ENCODE measurements around the gene CADM1. TPM values are rescaled to one million over a fixed set of nuclear protein-coding genes. Genes with fewer than 3 reads are reported as not detected.

Gene CADM1
- total RNA-seq, 2 experiments from 2014 or later, result 59.7 to 89.7 TPM

DNA sequence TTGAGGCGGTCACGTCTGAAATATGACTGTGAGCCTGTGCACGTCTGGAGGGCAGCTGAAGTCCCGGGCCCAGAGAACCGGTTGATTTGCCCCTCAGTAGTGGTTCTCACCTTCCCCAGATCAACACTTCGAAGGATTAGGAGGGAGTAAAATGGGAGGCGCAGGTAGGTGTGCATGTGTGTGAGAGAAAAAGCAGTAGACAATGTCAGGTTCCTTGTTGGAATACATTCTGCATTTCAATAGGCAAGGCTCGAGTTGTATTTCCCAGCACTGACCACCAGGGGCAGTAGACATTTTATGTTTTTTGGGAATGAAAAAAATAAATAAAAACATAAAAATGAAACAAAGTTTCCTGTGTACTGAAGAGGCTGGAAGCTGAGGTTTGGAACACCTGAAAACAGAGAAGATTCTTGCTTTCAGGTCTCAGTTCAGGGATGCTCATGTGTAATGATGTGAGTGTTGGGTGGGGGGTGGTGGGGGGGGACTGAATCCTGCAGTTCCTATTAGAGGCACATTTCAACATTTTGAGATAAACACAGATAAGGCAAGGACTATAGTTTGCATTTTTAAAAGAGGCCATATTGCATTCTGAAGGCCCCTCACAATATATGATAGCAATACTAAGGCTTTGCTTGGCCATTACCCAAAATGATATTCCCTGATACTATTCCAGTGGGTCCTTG, 333.9 kb downstream of the CADM1 start:
- no peak overlapping the region for H3K4me3 ChIP-seq (ENCODE audit: low read depth, low read length, poor library complexity, severe bottlenecking)
- H3K27ac ChIP-seq (ENCODE audit: low read depth, low read length, poor library complexity, severe bottlenecking), result no peak overlapping the region
- no peak overlapping the region for H2AFZ ChIP-seq (ENCODE audit: low read length)
- ChIA-PET CTCF (ENCODE audit: unreplicated experiment) (no interaction called here), POLR2A (no interaction called here)
- H4K20me1 ChIP-seq (ENCODE audit: insufficient read depth, low read length), result 0 out of 2 replicates have a peak, but pooled peaks cover 3% of the 10 kb centered on the region
- TF ChIP-seq EZH2phosphoT487 (IDR thresholded peaks at IDR 0.05; ENCODE audit: borderline replicate concordance, low read depth, low read length), result no peak
- TF ChIP-seq, protein P1, sequence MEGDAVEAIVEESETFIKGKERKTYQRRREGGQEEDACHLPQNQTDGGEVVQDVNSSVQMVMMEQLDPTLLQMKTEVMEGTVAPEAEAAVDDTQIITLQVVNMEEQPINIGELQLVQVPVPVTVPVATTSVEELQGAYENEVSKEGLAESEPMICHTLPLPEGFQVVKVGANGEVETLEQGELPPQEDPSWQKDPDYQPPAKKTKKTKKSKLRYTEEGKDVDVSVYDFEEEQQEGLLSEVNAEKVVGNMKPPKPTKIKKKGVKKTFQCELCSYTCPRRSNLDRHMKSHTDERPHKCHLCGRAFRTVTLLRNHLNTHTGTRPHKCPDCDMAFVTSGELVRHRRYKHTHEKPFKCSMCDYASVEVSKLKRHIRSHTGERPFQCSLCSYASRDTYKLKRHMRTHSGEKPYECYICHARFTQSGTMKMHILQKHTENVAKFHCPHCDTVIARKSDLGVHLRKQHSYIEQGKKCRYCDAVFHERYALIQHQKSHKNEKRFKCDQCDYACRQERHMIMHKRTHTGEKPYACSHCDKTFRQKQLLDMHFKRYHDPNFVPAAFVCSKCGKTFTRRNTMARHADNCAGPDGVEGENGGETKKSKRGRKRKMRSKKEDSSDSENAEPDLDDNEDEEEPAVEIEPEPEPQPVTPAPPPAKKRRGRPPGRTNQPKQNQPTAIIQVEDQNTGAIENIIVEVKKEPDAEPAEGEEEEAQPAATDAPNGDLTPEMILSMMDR (conservative IDR thresholded peaks at IDR 0.05; ENCODE audit: low read length), result peak; percentile 90
- H3K9me3 ChIP-seq (ENCODE audit: low read length), result no peaks in the 10 kb centered on the region
- BruUV-seq (replicated peaks), result no TSS peak
- H3K9me2 ChIP-seq (ENCODE audit: insufficient read depth, low read length), result no peaks in the 10 kb centered on the region
- no peaks in the 10 kb centered on the region for H3K4me1 ChIP-seq (ENCODE audit: insufficient read depth, low read length, poor library complexity, severe bottlenecking)
- DNase-seq (ENCODE audit: low spot score), result peak; percentile 56
- no peak overlapping the region for H3K4me2 ChIP-seq (ENCODE audit: low read length)
- no peaks in the 10 kb centered on the region for H3K79me2 ChIP-seq (ENCODE audit: insufficient read depth, low read depth, low read length)
- H3K36me3 ChIP-seq (ENCODE audit: insufficient read depth, low read length), result no peaks in the 10 kb centered on the region
- intact Hi-C loops (cut with micrococcal nuclease; ENCODE audit: unreplicated experiment), result loop anchor here (5.0 kb wide), 1 partner anchor 152 kb away; no protein-coding TSS in a partner anchor

DNA sequence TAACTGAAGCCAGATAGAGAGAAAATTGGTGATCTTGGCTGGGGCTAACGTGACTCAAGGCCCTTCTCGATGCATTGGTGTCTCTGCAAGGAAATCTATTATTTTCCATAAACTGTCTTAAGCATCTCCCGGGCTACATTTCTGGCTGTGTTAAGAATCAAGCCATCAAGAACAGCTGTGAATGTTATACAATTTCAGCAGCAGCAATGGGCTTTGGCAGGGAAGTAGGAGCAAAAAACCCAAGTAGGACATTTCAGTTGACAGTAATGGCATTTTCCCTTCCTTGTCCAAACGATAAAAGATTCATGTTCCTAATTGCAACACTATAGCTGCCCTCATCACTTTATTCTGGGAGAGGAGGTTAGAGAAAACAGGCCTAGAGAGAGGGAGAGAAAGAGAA, 335.0 kb downstream of the CADM1 start:
- intact Hi-C loops (cut with micrococcal nuclease; ENCODE audit: unreplicated experiment), result no loop called here
- no TSS peak for BruUV-seq (replicated peaks)
- H3K27ac ChIP-seq (ENCODE audit: low read depth, low read length, poor library complexity, severe bottlenecking), result no peak overlapping the region
- H3K4me2 ChIP-seq (ENCODE audit: low read length), result no peak overlapping the region
- H3K36me3 ChIP-seq (ENCODE audit: insufficient read depth, low read length), result no peaks in the 10 kb centered on the region
- CTCF ChIA-PET (ENCODE audit: unreplicated experiment), result no interaction called here
- POLR2A ChIA-PET, result no interaction called here
- no peaks in the 10 kb centered on the region for H3K9me3 ChIP-seq (ENCODE audit: low read length)
- H3K4me3 ChIP-seq (ENCODE audit: low read depth, low read length, poor library complexity, severe bottlenecking), result no peak overlapping the region
- no peaks in the 10 kb centered on the region for H3K9me2 ChIP-seq (ENCODE audit: insufficient read depth, low read length)
- H4K20me1 ChIP-seq (ENCODE audit: insufficient read depth, low read length), result 0 out of 2 replicates have a peak, but pooled peaks cover 3% of the 10 kb centered on the region
- no peak for TF ChIP-seq EZH2phosphoT487 (IDR thresholded peaks at IDR 0.05; ENCODE audit: borderline replicate concordance, low read depth, low read length)
- TF ChIP-seq, protein P1 (conservative IDR thresholded peaks at IDR 0.05; ENCODE audit: low read length), result no peak
- no peaks in the 10 kb centered on the region for H3K79me2 ChIP-seq (ENCODE audit: insufficient read depth, low read depth, low read length)
- no peaks in the 10 kb centered on the region for H3K4me1 ChIP-seq (ENCODE audit: insufficient read depth, low read length, poor library complexity, severe bottlenecking)
- H2AFZ ChIP-seq (ENCODE audit: low read length), result no peak overlapping the region
- DNase-seq (ENCODE audit: low spot score), result no peak

DNA sequence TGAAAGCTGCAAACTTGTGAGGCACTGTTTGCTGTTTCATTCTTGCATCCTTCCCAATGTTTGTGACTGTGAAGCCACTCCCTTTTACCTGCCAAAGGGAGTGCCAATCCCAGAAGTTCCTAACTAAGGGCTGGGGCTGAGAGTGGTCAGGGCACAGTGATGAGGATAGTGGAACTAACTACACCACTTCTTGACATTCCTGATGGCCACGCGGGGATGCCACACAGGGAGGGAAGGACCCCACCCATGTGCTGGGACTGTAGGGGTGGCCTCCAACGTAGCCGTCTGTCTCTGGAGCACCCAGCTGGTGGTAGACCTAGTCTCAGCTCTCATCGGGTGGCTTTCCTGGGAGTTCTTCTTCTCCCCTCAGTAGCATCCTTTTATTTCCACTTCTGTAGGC, 335.5 kb downstream of the CADM1 start:
- H2AFZ ChIP-seq (ENCODE audit: low read length), result no peak overlapping the region

More for the DNA sequence above, 335.5 kb downstream of the CADM1 start:
- H3K79me2 ChIP-seq (ENCODE audit: insufficient read depth, low read depth, low read length), result no peaks in the 10 kb centered on the region
- DNase-seq (ENCODE audit: low spot score), result no peak
- H3K4me1 ChIP-seq (ENCODE audit: insufficient read depth, low read length, poor library complexity, severe bottlenecking), result no peaks in the 10 kb centered on the region
- no peak overlapping the region for H3K4me3 ChIP-seq (ENCODE audit: low read depth, low read length, poor library complexity, severe bottlenecking)
- no peak overlapping the region for H3K27ac ChIP-seq (ENCODE audit: low read depth, low read length, poor library complexity, severe bottlenecking)
- 0 out of 2 replicates have a peak, but pooled peaks cover 3% of the 10 kb centered on the region for H4K20me1 ChIP-seq (ENCODE audit: insufficient read depth, low read length)
- BruUV-seq (replicated peaks), result no TSS peak
- intact Hi-C loops (cut with micrococcal nuclease; ENCODE audit: unreplicated experiment), result no loop called here
- H3K4me2 ChIP-seq (ENCODE audit: low read length), result no peak overlapping the region
- no peaks in the 10 kb centered on the region for H3K9me3 ChIP-seq (ENCODE audit: low read length)
- POLR2A ChIA-PET, result no interaction called here
- H3K9me2 ChIP-seq (ENCODE audit: insufficient read depth, low read length), result no peaks in the 10 kb centered on the region
- CTCF ChIA-PET (ENCODE audit: unreplicated experiment), result no interaction called here
- TF ChIP-seq, protein P1 (conservative IDR thresholded peaks at IDR 0.05; ENCODE audit: low read length), result no peak
- TF ChIP-seq EZH2phosphoT487 (IDR thresholded peaks at IDR 0.05; ENCODE audit: borderline replicate concordance, low read depth, low read length), result no peak
- no peaks in the 10 kb centered on the region for H3K36me3 ChIP-seq (ENCODE audit: insufficient read depth, low read length)
